Mammary epithelial cell (primary cell): ENCODE measurements around the gene THOC6.

Experiments
- EZH2 ChIP-seq: IDR thresholded peaks from 2 replicates; pipeline ENCODE4 v1.6.1; 2012; ENCODE audit warnings: low read length, inconsistent platforms, borderline replicate concordance
- TF ChIP-seq, protein P1 (sequence below), 2 donors: IDR thresholded peaks in 1 of 2; conservative IDR thresholded peaks in 1 of 2; 2 replicates each; pipeline ENCODE4 v1.5.1; 2011 to 2012; ENCODE audit warnings: inconsistent platforms in 2 of 2, low read length in 2 of 2, mild to moderate bottlenecking in 2 of 2, control low read depth in 1 of 2, low read depth in 1 of 2; ENCODE audit not compliant: insufficient read depth in 1 of 2; ENCODE audit errors: extremely low read depth in 1 of 2

DNA sequence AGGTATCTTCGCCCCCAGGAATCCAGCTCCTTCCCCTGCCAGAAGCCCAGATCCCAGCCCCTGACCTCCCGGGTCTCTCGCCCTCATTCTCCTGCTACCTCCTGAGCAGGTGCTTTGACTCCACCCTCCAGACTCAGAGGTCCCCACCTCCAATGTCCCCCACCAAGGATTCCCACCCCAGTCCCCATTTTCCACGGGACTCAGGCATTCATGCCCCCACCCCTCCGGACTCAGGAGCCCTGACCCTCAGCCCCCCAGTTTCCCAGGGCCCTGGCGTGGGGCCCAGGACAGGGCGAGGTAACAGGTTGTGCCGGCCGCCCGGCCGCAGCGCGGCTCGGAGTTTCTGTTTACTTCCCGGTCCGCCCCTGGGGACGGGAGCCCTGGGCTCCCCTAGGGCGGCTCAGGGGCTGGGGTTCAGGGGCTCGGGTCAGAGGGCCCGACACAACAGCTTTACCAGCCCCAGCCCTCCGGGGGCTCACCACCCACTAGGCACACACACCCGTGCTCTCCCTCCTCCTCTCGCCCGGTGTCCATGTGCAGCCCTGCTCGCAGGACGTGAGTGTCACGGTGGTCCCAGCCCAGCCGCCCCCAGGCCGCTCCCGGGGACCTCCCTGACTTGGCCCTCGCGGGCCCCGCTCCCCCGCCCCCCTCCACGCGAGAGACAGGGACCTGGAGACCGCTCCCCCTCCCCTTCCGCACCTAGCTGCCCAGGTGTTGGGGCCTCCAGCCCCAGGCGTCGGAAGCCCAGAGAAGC is 12.3 kb downstream of the THOC6 start:
- TF ChIP-seq, protein P1, sequence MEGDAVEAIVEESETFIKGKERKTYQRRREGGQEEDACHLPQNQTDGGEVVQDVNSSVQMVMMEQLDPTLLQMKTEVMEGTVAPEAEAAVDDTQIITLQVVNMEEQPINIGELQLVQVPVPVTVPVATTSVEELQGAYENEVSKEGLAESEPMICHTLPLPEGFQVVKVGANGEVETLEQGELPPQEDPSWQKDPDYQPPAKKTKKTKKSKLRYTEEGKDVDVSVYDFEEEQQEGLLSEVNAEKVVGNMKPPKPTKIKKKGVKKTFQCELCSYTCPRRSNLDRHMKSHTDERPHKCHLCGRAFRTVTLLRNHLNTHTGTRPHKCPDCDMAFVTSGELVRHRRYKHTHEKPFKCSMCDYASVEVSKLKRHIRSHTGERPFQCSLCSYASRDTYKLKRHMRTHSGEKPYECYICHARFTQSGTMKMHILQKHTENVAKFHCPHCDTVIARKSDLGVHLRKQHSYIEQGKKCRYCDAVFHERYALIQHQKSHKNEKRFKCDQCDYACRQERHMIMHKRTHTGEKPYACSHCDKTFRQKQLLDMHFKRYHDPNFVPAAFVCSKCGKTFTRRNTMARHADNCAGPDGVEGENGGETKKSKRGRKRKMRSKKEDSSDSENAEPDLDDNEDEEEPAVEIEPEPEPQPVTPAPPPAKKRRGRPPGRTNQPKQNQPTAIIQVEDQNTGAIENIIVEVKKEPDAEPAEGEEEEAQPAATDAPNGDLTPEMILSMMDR (conservative IDR thresholded peaks at IDR 0.05 in 1 of 2, IDR thresholded peaks at IDR 0.05 in 1 of 2; ENCODE audit: extremely low read depth in 1 of 2, insufficient read depth in 1 of 2, low read depth in 1 of 2, low read length in 2 of 2): no peak
- no peak for TF ChIP-seq EZH2
